Activated CD8-positive, alpha-beta memory T cell treated with anti-CD3 and anti-CD28 coated beads for 4 hours (primary cell): Measurements from ENCODE around the gene RRP36.

Experiments used
- DNase-seq, 2 donors: peaks; one replicate each; pipeline ENCODE4 v3.0.0-alpha.2; 2020; ENCODE audit warnings: low read depth in 2 of 2

The RRP36 gene

GRCh38 chr6:43007126-43007525, 14.3 kb upstream of the RRP36 start:
- no peak for DNase-seq

- DNase-seq = no peak
Observed at GRCh38 chr6:43009124-43009523, 12.3 kb upstream of the RRP36 start.

GRCh38 chr6:43011207-43011606, 10.2 kb upstream of the RRP36 start:
- no peak for DNase-seq

GRCh38 chr6:43012364-43012763, 9.1 kb upstream of the RRP36 start:
- no peak for DNase-seq

- no peak for DNase-seq
Observed at GRCh38 chr6:43013097-43013842, 8.2 kb upstream of the RRP36 start.

- DNase-seq = peak; percentile 97 to 98
Observed at GRCh38 chr6:43013843-43014433, 7.5 kb upstream of the RRP36 start, which contains the start of the genes KLHDC3 and MEA1. KLHDC3 (plus strand) TSS chr6:43014249; CDS start chr6:43017193, 2,944 bp downstream. MEA1 (minus strand) TSS chr6:43013946; CDS start chr6:43013813, 133 bp downstream.

- DNase-seq = no peak
Observed at GRCh38 chr6:43014434-43014909, 7.0 kb upstream of the RRP36 start.

- DNase-seq = no peak
Observed at GRCh38 chr6:43016176-43016942, 5.1 kb upstream of the RRP36 start.

GRCh38 chr6:43016943-43017334, 4.5 kb upstream of the RRP36 start:
- DNase-seq = no peak

- DNase-seq = no peak
Observed at GRCh38 chr6:43019152-43019551, 2.3 kb upstream of the RRP36 start.

- no peak for DNase-seq
Observed at GRCh38 chr6:43020052-43020705, 1.2 kb upstream of the RRP36 start.

GRCh38 chr6:43020847-43021246, 576 bp upstream of the RRP36 start:
- no peak for DNase-seq

- no peak for DNase-seq
Observed at GRCh38 chr6:43024436-43024835, 3.0 kb downstream of the RRP36 start.

- DNase-seq = no peak
Observed at GRCh38 chr6:43026365-43026764, 4.9 kb downstream of the RRP36 start.

GRCh38 chr6:43029120-43029519, 7.7 kb downstream of the RRP36 start:
- no peak for DNase-seq

GRCh38 chr6:43032326-43032725, 10.9 kb downstream of the RRP36 start:
- DNase-seq = no peak

GRCh38 chr6:43033496-43034189, 12.2 kb downstream of the RRP36 start:
- no peak for DNase-seq

- no peak for DNase-seq
Observed at GRCh38 chr6:43034190-43034525, 12.7 kb downstream of the RRP36 start.

- DNase-seq = no peak
Observed at GRCh38 chr6:43035495-43036194, 14.2 kb downstream of the RRP36 start.

GRCh38 chr6:43036712-43037111, 15.3 kb downstream of the RRP36 start:
- no peak for DNase-seq

GRCh38 chr6:43037197-43037596, 15.8 kb downstream of the RRP36 start:
- DNase-seq = no peak
